Activated T-helper 1 cell treated with anti-CD3 and anti-CD28 coated beads, Interleukin-2, amount 50 U/mL, for 16 hours (primary cell): ENCODE results near the gene DOCK11.
A peak's percentile ranks its signal among the peaks of the same experiment; 100 is the strongest.
"Not testable (repeated sequence)": the region's sequence is repeated elsewhere in the genome, so short reads cannot be mapped to it uniquely, and the experiment has no call there.

Source experiments
- DNase-seq, 2 donors: peaks; one replicate each; pipeline ENCODE4 v3.0.0-alpha.2; 2020; ENCODE audit warnings: low read depth in 1 of 2, low spot score in 1 of 2

Gene DOCK11

DNA sequence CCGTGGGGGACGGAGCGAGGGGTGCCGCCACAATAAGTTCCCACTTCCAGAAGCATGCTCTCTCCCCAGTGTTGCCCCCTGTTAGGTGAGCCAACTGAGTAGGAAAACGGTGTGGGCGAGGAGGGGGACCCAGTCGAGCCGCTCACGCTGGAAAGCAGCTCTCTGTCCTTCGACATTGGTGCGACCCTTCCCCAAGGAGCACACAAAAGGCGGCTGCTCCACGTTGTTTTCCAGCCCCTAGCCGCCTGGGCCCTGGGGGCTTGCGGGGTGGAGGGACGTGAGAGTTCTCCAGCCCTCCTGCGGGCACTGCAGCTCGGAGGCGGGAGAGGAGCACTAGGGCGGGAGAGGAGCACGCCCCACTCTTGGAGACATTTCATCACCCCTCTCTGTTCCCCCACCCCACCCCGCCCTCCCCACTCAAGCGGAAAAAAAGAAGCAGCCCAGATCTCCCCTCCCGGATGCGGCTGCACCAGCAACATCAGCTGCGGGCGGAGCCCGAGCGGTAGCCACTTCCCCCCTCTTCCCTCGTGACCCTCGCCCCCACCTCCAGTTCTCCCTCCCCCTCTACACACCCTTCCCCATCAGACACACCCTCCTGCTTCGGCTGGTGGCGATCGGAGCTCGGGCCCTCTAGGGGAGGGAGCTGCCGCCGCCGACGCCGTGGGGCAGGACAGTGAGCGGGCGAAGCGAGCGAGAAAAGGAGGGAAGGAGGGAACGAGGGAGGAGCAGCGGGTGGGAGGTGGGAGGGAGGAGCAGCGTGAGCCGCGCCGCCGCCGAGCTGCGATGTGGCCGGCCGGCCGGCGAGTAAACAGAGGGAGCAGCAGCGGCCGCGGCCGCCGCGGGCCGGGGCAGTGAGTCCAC is at the start of gene DOCK11:
TSS of gene DOCK11 (plus strand) at position 755 of the 861 bp plus-strand sequence. CDS start 157 bp downstream, outside the sequence.
- peak; percentile 39 to 71 for DNase-seq

DNA sequence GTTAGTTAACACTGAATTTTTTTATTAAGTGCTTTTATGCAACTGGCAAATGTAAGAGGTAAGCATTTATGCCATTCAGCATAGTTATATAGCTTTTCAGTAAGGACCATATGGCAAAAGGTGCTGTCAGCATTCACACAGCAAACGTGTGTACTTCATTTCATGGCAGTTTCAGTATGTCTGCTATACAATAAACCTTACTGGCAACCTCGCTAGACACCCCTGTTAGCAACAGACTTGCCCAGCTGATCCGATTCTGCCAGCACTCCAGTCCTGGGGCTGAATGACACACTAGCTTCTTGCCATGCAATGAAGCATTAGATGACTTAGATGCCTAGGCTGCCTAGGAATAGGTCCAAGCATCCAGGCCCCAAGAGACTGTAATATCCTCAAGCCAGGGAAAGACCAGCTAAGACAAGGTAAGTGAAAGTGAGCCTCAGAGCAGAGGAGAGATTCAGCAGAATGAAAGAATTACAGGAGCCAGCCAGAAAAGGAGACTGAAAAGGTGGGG is 47.3 kb upstream of the DOCK11 start:
- no peak for DNase-seq

DNA sequence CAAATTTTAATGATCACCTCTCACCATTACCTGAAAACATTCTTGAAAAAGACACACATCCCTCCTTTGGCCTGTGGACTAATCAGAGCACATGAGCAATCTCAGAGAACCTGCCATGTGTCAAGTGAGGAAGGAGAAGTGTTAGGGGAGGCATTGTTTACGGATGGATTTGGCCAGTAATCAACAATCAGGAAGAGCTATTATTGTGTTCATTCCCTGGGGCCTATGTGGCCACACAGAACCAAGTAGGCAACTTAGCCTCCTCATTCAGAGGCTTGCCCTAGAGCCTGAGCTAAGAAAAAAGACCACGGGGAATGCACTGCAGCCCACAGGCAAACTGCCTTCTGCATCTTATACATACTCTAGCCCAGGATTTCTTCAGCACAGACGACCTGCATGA is 40.6 kb upstream of the DOCK11 start:
- DNase-seq, result no peak

DNA sequence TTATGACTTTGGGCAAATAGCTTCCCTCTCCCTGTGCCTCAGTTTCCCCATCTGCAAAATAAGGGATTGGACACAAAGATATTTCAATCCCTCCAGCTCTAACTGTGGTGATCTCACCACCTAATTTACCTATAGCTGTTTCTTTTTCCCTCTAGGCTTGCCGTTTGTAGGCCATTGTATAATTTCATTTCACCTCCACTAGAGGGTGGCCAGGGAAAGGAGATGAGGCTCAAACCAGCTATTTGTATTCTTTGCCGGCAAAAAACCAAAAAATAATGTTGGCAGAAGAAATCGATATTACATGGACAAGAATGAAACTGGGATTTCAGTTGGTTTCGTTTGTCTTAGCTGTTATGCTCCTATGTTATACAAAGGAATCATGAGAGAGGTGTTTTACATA is 36.1 kb upstream of the DOCK11 start:
- no peak for DNase-seq

DNA sequence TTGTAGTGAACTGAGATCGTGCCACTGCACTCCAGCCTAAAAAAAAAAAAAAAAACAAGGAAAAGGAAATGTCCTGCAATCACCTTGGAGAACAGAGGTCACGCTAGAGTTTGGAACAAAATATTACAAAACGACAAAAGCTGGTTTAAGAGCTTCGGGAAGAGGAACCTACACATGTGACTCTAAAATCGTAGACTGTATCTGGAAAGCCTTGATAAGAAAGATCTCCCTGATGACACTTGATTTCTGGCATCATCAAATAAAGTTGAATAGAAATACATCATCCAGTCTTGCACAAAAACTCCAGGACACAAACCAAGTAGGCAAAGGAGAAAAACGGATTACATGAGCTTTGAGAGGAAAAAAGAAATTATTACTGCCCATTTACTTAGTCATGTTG is 31.1 kb upstream of the DOCK11 start:
- DNase-seq, result no peak

DNA sequence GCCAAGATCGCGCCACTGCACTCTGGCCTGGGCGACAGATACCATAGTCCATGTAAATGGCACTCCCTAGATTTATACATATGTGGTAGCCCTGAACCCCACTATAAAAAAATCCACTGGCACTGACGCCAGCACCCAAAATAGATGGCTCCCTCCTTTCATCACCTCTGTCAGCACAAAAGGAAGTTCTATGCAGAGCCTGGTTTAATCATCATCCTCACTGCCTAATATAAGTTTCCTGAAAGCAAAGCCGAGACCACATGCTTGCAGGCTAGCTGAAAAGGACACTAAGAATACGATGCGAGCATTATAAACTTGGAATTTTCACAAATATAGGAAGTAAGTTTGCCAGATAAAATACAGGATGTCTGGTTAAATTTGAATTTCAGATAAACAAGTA is 27.5 kb upstream of the DOCK11 start:
- DNase-seq, result no peak

DNA sequence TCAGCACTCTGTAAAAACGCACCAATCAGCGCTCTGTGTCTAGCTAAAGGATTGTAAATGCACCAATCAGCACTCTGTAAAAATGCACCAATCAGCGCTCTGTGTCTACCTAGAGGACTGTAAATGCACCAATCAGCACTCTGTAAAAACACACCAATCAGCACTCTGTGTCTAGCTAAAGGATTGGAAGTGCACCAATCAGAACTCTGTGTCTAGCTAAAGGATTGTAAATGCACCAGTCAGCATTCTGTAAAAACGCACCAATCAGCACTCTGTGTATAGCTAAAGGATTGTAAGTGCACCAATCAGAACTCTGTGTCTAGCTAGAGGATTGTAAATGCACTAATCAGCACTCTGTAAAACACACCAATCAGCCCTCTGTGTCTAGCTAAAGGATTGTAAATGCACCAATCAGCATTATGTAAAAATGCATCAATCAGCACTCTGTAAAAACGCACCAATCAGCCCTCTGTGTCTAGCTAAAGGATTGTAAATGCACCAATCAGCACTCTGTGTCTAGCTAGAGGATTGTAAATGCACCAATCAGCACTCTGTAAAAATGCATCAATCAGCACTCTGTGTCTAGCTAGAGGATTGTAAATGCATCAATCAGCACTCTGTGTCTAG is 24.8 kb upstream of the DOCK11 start:
- not testable (repeated sequence) for DNase-seq

DNA sequence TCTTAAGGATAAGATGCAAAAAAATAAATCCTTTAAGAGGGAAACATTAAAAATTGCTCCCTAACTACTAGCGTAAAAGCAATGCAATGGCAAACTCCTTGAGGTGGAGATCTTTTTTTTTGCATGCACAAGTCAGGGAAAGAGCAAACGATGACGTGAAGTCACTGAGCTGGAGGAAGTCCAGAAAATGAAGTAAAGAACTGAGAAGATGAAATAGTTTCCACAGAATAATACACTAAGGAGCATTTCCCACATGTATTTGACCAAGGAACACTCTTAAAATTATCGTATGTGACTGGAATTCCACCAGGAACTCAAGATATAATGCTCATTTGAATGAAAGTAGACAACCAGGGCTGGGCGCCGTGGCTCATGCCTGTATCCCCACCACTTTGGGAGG is 21.0 kb upstream of the DOCK11 start:
- DNase-seq, result no peak

DNA sequence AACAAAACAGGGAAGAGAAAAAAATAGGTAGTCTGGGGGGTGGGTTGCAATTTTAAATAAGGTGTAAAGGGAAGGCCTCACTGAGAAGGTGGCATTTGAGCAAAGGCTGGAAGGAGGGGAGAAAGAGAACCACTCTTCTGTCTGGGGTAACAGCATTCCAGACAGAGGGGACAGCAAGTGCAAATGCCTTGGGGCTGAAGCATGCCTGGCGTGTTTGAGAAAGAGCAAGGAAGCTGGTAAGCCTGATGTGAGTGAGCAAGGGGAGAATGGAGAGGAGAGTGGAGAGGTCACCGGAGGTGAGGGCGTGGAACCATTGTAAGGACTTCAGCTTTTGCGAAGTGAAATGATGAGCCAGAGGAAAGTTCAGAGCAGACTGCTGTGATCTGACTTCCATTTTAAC is 19.7 kb upstream of the DOCK11 start:
- DNase-seq, result no peak

DNA sequence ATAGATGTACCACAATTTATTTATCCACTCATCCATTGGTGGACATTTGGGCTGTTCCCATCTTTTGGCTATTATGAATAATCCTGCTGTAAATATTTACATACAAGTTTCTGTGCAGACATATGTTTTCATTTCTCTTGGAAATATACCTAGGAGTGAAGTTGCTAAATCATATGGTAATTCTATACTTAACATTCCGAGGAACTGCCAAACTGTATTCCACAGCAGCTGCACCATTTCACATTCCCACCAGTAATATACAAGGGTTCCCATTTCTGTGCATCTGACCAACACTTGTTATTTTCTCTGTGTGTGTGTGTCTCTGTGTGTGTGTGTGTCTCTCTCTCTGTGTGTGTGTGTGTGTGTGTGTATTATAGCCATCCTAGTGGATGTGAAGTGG is 15.4 kb upstream of the DOCK11 start:
- no peak for DNase-seq

DNA sequence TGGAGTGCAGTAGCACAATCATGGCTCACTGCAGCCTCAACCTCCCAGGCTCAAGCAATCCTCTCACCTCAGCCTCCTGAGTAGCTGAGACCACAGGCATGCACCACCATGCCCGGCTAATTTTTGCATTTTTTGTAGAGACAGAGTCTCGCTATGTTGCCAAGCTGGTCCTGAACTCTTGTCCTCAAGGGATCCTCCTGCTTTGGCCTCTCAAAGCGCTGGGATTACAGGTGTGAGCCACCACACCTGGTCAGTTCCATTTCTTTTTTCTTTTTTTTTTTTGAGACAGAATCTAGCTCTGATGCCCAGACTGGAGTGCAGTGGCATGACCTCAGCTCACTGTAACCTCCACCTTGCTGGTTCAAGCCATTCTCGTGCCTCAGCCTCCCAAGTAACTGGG is 13.2 kb upstream of the DOCK11 start:
- not testable (repeated sequence) for DNase-seq

DNA sequence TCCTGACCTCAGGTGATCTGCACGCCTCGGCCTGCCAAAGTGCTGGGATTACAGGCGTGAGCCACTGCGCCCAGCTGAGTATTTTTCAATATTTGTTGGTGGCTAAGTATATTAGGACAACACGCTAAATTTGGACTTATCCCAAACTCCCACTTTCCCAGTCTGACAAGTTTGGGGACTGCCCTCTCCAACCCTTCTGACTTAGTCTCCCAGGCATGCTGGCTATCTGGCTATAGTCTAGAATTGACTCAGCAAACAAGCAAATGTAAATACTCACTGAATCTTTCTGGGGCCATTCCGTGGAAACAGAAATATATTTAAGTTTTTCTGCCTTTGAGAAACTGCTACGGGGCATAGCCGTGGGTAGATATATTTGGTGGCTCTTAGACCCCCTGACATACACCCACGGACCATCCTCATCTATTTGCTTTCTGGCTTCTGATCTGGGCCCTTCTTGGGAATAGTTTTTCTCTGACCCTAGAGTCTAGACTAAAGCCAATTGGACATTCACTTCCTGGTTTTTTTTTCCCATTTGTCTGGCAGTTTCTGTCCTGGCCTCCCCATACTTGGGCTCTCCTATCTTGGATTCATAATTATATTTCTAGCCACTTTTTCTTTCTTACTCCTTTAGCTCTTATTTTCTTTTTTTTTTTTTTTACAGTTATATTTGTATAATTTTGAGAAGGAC is 11.3 kb upstream of the DOCK11 start:
- DNase-seq, result no peak

DNA sequence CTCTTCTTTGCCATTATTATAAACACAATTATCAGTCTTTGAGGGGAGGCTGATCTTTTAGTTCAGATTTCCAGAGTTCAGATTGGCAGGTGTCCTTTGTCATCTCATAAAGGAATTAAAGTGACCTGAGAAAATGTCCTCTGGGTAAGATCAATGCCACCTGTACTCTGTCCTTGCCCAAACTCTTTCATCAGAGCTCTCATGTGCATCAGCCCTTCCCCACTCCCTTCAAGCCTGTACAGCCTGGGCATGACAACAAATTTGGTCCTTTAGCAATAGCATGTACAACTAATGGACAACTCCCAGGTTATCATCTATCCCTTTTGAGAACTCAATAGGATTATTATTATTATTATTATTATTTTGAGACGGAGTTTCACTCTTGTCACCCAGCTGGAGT is 8.9 kb upstream of the DOCK11 start:
- not testable (repeated sequence) for DNase-seq

DNA sequence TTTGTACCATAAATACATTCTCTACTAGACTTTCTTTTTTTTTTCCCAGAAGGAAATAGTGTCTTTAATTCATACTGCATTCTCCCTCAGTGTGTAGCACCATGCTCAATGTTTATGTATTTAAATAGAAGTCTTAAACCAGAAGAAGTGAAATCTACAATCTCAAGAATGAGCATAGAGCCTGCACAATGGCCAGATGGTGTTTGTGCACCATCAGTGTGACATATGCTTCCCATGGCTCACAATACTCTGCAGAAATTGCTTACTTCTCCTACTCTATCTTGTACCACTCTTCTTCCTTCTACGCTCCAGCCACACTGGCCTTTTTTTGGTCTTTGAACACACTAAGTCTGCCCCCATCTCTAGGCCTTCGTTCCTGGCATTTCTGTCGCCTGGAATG is 2.6 kb upstream of the DOCK11 start:
- DNase-seq, result no peak

DNA sequence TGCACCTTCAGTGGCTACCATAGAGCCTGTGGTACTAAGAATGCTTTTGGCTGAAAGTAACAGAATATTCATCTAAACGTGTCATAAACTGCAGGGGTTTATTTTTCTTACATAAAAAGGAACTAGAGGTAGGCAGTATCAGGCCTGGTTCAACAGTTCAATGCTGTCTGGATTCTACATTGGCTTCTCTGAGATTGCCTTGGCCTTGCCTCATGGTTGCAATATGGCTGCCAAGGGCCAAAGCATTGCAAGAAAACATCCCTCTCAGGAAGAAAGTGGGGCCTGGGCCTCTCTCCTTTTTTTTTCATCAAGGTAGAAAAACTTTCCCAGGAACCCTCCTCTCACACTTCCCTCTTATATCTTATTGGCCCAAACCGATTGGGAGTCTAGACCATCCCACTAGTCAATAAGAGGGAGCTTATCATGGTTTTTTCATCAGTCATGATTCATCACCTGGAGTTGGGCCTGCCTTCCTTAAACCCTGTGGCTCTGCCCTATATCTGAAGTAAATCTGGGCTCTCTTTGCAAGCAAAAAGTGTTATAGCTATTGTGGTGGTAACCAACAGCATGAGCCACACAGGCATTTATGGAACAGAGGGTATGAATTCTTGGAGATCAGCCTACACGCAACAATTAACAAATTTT is 1.8 kb upstream of the DOCK11 start:
- no peak for DNase-seq

DNA sequence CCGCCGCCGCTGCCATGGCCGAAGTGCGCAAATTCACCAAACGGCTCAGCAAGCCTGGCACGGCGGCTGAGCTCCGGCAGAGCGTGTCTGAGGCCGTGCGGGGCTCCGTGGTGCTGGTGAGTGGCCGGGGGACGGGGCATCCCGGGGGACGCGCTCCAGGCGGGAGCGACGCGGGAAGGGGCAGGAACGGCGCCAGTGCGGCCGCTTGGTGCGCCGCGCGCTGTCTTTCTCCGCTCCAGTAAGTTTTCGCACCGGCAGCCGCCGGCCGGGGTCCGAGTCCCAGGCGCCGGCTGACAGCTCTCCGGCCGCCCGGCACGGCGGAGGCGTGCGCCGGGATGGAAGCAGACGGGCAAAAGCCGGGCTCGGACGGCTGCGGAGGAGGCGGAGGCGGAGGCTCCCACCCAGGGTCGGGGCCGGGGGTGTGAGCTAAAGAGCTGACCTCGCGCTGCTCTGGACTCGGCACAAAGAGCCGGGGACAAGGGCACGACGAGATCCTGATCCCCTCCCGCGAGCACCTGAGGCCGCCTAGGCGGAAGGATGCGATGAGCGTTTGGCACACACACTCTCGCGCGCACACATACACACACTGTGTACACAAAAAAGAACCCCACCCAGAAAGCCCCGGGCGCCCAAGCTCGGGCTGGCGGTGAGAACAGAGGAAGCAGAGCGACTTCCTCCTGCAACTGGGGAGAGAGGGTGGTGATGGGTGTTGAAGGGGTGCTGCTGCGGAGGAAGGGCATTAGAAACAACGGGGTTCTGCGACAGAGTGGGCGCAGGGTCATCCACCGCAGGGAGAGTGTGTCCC is 545 bp downstream of the DOCK11 start:
- peak; percentile 54 to 59 for DNase-seq

DNA sequence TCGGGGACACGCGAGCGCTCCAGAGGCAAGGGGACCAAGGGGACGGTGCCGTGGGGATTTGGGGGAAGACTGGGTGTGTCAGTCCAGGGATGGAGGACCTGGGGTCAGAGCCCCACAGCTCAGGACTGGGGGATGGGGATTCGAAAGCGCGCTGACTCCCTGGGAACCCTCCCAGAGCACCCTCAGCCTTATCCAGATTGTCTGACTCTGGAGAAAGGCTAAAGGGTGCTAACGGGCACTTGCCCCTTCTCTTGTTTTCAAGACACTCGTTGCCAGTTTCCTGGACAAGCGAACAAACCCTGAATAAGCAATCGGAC is 1.1 kb downstream of the DOCK11 start:
- DNase-seq, result no peak

DNA sequence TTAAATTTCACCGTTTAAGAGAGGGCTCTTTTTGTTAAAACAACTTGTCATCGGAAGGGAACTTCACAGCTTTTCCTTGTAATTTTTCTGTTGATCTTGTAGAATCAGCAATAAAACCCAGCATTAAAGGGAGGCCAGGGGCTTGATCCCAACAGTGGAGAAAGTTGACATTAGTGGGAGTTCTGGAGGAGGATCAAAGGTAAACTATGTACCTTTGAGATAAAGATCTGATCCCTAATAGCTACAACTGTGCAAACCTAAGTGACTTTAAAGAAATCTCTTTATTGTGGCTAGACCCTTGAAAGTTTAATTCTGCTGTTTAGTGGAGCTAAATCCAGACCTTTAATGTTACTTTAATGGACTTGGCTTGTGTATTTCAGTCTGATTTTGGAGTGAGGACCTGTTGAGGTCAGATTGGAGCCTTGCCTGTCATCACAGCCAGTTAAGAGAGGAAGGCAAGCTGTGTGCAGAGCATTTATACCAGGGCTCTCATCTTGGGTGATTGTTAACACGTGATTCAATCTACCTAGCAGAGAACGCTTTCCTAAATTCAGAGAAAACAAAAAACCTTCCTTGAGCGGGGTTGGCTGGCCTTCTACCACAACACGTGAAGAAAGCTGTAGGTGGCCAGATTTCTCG is 1.7 kb downstream of the DOCK11 start:
- no peak for DNase-seq

DNA sequence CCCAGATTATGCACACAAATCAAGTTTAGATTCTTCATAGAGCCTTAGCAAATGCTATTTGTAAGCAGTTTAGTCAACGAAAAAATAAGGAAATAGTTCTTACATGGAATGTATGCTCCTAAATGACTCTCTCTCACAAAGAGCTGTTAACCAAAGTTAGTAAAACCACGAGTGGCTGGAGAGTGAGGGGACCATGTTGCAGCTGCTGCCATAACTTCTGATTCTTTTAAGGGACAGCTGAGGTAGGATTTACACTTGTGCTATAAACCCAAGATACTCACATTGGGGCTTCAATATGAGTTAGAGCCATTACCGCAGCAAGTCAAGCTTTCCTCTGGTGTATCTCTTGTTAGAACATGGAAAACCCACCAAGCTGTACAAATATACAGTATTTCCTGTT is 2.7 kb downstream of the DOCK11 start:
- DNase-seq, result no peak

DNA sequence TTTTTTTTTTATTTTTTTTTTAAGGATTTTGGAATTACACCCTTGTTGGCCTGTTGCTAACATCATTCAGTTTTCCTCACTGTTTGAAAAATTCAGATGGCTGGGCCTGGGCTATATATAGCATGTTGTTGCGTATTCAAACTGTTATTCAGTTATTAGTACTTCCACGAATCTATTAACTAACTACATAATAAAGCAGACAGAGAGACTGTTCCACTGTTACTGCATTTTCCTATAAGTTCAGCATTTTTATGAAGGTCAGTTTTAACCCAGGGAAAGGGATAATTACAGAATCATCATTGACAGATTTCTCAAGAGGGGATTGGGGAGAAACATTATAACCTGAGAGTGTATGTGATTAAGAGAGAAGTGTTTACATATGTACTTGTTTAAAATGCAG is 3.1 kb downstream of the DOCK11 start:
- no peak for DNase-seq
